ENCODE data around the gene SPNS2.

GRCh38 chr17:4512156-4513112, 13.8 kb downstream of the SPNS2 start:
- no peak for TF ChIP-seq CTCF (conservative IDR thresholded peaks at IDR 0.05)
- TF ChIP-seq EZH2 (IDR thresholded peaks at IDR 0.05; ENCODE audit: low read depth) = no peak

Data from PC-9 (cell line).